GM18870 (cell line): Measurements from ENCODE around the gene ELAC1.
"Not testable (repeated sequence)": the region's sequence is repeated elsewhere in the genome, so short reads cannot be mapped to it uniquely, and the experiment has no call there.

Experiments used
- ATAC-seq: cut with Tn5 transposase; IDR thresholded peaks from one replicate; pipeline ENCODE4 v1.9.1; 2021; ENCODE audit warnings: moderate library complexity; ENCODE audit not compliant: unreplicated experiment

ELAC1 gene

DNA sequence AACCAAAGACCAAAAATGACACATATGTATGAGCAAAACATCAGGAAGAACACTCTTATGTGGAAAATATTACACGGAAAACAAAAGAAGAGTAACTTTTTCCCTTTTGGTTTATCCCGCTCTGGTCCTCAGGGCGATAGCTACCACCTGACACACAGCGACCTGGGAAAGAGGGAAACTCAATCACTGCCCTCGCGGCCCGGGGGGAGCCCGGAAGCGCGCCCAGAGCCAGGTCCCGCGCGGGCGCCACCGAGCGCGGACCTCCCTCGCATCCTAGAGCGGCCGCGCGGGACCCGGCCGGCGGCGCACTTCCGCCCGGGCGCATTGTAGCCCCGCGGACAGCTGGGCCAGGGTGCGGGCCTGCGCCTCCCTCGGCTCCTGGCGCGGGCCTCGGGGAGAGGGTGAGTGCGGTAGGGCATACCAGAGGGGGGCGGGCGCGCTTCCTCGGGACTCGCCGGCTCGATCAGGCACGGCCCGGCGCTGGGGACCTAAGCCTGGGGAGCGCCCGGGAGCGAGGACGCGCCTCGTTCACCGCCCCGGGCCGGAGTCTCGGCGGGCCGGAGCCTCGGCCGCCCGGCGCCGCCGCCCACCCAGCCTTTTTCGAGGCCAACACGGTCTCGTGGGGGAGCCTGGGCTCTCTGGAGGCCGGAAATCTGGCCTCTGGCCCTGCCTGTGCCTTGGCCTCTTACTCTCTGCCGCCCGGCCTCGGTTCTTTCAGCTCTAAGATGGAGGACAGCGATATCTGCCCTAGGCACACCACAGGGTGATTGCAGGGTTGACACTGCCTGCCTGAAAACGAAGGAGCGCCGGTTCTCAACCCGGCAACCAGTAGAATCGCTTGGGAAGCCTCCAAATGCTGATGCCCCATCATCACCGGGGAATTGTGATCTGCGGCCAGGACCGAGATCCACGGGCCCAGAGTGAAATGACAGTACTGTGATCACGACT, at the start of gene ELAC1:
TSS of gene ELAC1 (plus strand) at position 327 of the 948 bp plus-strand sequence. CDS start 6,365 bp downstream, outside the sequence.
- ATAC-seq, result peak; percentile 57

DNA sequence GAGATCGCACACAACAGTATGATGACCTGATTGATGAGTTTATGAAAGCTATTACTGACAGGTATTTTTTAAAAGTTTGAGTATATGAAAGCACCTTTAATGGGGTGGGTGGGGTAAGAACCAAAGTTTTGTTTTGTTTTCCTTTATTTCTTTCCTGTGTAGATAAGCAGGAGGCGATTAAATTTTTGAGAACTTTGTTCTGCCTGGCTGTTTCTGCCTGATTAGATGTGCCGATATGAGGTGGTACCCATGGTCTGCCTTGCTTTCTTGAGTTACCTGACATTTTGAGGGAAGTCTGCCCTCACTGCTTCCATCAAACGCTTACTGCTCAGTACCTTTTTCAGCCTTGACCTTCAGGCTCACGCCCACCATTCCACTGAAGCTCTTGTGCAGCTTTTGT, 49.7 kb upstream of the ELAC1 start:
- no peak for ATAC-seq

DNA sequence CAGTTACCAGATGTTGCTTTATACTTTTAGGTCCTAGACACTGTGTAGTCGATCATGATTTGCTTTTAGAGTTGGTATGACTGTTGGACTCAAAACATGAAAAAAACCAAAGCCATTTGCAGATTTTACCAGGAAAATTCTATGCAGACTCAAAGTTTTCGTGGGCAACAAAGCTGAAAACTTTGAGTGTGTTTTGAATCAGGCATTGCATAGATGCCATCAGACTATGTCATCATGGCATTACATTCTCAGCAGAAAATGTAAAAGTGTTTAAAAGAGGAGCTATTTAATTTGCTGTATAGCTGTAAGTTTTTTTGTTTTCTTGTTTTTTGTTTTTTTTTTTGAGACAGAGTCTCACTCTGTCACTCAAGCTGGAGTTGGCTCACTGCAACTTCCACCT, 43.5 kb upstream of the ELAC1 start:
- no peak for ATAC-seq

DNA sequence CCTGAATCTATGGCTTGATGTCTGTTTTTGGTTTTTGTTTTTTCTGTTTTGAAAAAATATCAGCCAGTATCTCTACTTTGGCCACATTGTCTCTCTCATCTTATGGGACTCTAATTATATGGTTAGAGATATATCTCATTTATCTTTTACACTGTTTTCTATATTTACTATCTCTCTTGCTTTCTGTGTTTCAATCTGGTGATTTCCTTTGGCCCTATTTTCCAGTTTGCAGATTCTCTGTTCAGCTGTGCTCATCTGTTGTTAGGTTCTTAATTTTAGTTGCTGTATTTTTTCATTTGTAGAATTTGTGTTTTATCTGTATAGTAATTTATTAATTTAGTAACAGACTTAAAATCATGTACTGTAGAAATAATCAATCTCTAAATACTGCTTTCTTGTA, 41.3 kb upstream of the ELAC1 start:
- no peak for ATAC-seq

GRCh38 chr18:50928551-50928950, 39.3 kb upstream of the ELAC1 start:
- ATAC-seq, result no peak

- no peak for ATAC-seq
Measured at GRCh38 chr18:50933684-50934083, 34.2 kb upstream of the ELAC1 start.

DNA sequence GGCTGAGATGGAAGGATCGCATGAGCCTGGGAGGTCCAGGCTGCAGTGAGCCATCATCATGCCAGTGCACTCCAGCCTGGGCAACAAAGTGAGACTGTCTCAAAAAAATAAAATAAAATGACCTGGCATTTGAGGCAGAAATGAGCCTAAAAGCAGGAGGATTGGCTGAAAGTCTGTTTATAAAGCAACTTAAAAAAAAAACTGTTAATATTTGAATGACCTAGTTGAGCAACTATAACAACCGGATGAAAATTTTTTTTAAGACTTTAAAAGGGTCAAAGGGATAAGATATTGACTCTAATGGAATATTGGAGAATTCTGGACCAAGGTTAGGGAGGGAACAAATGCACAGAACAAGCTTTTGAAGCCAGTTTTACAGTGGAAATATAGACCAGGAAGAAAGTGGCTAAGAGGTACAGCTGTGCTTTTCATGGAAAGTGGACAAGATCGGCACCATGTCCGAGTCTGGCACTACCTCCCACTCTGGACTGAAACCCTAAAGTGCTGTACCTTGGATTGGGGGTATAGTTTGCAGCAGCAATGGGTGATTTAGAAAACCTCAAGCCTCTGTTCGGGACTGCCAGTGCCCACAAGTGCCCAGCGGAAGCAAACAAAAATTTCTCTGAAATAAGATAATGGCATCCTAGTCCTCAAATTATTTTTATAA, 33.2 kb upstream of the ELAC1 start:
- ATAC-seq, result no peak

GRCh38 chr18:50935493-50936191, 32.2 kb upstream of the ELAC1 start:
- no peak for ATAC-seq

- ATAC-seq, result no peak
Measured at GRCh38 chr18:50937183-50937582, 30.7 kb upstream of the ELAC1 start.

GRCh38 chr18:50938912-50939311, 28.9 kb upstream of the ELAC1 start:
- ATAC-seq, result no peak

DNA sequence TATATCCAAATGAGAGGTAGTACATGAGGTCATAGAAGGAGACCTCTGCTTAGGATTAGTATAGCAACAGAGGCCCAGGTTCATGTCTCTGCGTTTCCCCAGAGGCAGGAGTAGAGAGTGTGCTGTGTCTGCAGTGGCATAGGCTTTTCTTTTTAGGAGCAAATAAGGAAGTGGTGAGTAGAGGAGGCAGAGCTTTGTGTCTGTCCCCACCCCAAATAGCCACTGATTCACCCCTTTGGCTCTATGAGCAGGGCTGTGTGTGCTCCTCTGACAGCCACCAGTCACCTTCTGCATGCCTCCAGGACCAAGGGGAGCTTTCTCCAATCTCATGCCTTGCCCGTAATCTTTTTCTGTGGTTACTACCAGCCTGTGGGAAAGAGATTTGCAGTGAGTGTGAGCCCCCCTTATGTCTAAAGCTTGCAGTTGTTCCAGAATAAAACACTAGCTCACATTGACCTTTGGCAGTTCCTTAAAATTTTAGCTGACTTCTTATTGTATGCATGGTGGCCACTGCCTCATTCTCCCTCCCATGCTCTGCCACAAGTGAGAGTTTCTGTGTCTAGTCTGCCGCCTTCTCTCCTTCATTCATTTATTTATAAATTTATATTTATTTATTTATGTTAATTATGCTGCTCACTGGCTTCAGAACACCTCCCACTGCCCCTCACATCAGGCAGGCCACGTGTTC, 23.5 kb upstream of the ELAC1 start:
- no peak for ATAC-seq

DNA sequence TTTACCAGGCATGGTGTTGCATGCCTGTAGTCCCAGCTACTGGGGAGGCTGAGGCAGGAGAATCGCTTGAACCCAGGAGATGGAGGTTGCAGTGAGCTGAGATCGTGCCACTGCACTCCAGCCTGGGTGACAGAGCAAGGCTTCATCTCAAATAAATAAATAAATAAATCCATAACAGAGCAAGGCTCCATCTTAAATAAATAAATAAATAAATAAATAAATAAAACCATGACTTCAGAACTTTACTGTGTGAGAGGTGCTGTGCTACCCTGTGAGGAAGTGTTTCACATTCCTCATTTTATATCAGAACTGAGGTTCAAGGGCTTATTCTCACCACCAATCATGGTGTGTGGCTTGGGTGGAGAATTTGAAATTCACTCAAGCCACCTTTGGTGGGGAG, 21.9 kb upstream of the ELAC1 start:
- ATAC-seq, result not testable (repeated sequence)

DNA sequence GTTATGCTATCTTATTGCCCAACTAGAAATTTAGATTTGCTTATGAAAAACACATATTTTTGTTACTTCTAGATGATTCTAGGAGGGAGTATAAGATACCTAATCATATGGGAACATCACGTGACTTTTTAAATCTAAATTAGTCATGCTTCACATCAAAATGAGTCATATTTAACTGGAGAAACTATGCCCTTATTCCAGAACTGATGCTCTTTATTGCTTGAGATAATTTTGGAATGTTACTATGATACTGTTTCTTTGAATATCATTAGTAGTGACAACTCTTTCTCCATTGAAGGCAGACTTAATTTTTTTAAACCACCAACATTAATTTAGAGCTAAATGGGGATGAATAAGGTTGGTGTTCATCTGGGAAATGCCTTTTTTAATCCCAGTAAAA, 19.9 kb upstream of the ELAC1 start:
- no peak for ATAC-seq

DNA sequence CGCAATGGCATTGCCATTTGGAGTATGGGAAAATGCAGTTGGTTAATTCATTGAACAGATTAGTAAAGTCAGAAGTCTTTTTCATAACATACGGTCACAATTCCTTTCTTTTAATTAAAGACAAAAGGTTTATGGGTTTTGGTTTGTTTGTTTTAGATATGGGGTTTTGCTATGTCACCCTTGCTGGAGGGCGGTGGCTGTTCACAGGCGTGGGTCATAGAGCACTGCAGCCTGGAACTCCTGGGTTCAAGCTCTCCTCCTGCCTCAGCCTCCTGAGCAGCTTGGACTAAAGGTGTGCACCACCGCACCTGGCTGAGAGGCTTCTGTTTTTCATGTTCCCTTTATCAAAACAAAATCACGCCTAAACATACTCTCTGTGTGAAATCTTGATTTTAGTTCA, 18.7 kb upstream of the ELAC1 start:
- no peak for ATAC-seq

DNA sequence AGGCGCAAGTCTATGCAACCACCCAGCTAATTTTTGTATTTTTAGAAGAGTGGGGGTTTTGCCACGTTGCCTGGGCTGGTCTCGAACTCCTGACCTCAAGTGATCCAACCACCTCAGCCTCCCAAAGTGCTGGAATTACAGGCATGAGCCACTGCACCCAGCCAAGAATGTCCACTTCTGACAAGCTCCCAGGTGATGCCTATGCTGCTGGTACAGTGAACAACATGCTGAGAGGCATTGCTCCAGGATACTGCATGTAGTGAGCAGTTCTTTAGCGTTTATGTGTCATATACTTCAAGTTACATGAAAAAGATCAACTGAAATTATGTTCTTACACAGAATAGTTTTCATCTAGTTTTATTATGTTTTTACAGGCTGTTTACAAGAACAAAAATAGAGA, 17.2 kb upstream of the ELAC1 start:
- ATAC-seq, result no peak

- ATAC-seq, result no peak
Measured at GRCh38 chr18:50953822-50954221, 14.0 kb upstream of the ELAC1 start.

DNA sequence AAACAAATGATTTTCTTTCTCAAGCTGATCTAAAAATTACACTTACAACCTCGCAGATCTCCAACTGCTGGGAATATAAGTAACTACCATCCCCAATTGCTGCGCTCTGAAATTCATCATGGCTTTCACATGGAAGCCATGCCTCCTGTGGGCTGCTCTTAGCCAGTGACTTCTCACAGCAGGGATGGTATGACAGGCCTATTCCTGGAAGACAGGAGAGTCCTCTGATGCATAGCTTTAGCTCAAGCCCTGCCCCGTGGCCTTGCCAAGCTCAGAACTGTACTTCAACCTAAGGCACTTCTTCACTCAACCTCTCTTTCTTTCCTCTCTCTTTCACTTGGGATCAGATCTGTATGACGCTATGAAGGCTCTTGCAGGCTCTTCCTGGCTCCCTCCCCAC, 12.6 kb upstream of the ELAC1 start:
- ATAC-seq, result no peak

DNA sequence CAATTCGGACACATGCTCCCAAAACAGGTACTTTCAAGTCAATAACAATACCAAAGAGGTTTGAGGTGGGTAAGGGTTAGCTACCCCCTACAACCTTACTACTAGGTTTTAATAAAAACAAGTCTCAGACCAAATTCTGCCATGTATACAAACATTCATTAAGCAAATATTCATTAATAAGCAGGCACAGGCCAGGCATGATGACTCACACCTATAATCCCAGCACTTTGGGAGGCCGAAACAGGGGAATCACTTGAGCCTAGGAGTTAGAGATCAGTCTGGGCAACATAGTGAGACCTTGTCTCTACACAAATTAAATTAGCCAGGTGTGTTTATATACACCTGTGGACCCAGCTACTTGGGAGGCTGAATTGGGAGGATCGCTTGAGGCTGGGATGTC, 11.7 kb upstream of the ELAC1 start:
- no peak for ATAC-seq

DNA sequence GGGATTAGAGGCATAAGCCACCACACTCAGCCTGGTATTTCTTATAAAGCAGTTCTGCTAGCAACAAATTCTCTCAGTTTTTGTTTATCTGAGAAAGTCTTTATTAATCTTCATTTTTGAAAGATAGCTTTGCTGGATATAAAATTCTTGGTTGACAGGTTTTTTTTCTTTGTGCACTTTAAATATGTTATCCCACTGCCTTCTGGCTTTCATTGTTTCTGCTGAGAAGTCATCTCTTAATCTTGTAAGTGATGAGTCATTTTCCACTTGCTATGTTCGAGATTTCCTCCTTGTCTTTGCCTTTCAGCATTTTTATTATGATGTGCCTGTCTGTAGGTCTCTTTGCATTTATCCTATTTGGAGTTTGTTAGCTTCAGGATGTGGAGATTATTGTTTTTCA, 5.9 kb upstream of the ELAC1 start:
- no peak for ATAC-seq

- no peak for ATAC-seq
Measured at GRCh38 chr18:50969448-50969847, 1.6 kb downstream of the ELAC1 start.

- ATAC-seq, result no peak
Measured at GRCh38 chr18:50970006-50970405, 2.2 kb downstream of the ELAC1 start.
